OCI-LY7 (cell line): ENCODE measurements around the gene RGS8. TPM values are rescaled to one million over a fixed set of nuclear protein-coding genes. Genes with fewer than 3 reads are reported as not detected.

Source experiments
- BruUV-seq: library from RNA; stranded (reverse); fragments of 400-500 nt; replicated peaks from 2 replicates; lab custom pipeline; 2021; lab: Mats Ljungman, UMichigan
- CTCF ChIA-PET: fragments of 300-600 bp; sonication (Branson Sonifier 250); formaldehyde crosslinking; loops from one replicate; lab custom pipeline; 2022; ENCODE audit warnings: antibody characterized with exemption; ENCODE audit not compliant: unreplicated experiment; lab: Charles Lee
- POLR2A ChIA-PET: fragments of 300-600 bp; sonication (Branson Sonifier 250); formaldehyde crosslinking; loops from one replicate; lab custom pipeline; 2022; ENCODE audit warnings: antibody characterized with exemption; lab: Charles Lee
- DNase-seq: peaks from one replicate; pipeline ENCODE4 v3.0.0-alpha.2; 2015; ENCODE audit warnings: low spot score
- H2AFZ ChIP-seq: fragments of 200-600 bp; sonication (generic), shearing (Covaris generic); 2 replicates; pipeline ENCODE4 v1.6.1; 2014; ENCODE audit warnings: mild to moderate bottlenecking, antibody characterized with exemption, low read length, moderate library complexity
- H3K27ac ChIP-seq: fragments of 200-600 bp; sonication (generic); 2 replicates; pipeline ENCODE4 v1.5.1; 2014; ENCODE audit warnings: mixed run types, low read depth, mild to moderate bottlenecking, moderate library complexity, low read length, inconsistent platforms; ENCODE audit not compliant: poor library complexity, severe bottlenecking
- H3K36me3 ChIP-seq: fragments of 200-600 bp; sonication (generic); 2 replicates; pipeline ENCODE4 v1.6.1; 2014; ENCODE audit warnings: mild to moderate bottlenecking, antibody characterized with exemption, low read length, moderate library complexity, mixed read lengths; ENCODE audit not compliant: insufficient read depth
- H3K4me1 ChIP-seq: fragments of 200-600 bp; sonication (generic); 2 replicates; pipeline ENCODE4 v1.5.1; 2014; ENCODE audit warnings: mild to moderate bottlenecking, low read length; ENCODE audit not compliant: insufficient read depth, poor library complexity, severe bottlenecking
- H3K4me2 ChIP-seq: fragments of 200-600 bp; sonication (generic); 2 replicates; pipeline ENCODE4 v1.6.1; 2014; ENCODE audit warnings: mild to moderate bottlenecking, low read length
- H3K4me3 ChIP-seq: fragments of 200-600 bp; sonication (generic); 2 replicates; pipeline ENCODE4 v1.5.1; 2014; ENCODE audit warnings: mild to moderate bottlenecking, low read depth, low read length; ENCODE audit not compliant: poor library complexity, severe bottlenecking
- H3K79me2 ChIP-seq: fragments of 200-600 bp; sonication (generic); 2 replicates; pipeline ENCODE4 v1.6.1; 2016; ENCODE audit warnings: low read depth, mild to moderate bottlenecking, low read length, moderate library complexity, mixed read lengths; ENCODE audit not compliant: insufficient read depth
- H3K9me2 ChIP-seq: fragments of 200-600 bp; sonication (generic); 2 replicates; pipeline ENCODE4 v1.6.1; 2016; ENCODE audit warnings: mild to moderate bottlenecking, low read length, mixed read lengths; ENCODE audit not compliant: insufficient read depth
- H3K9me3 ChIP-seq: fragments of 200-600 bp; sonication (generic); 2 replicates; pipeline ENCODE4 v1.6.1; 2014; ENCODE audit warnings: mild to moderate bottlenecking, mixed run types, low read length, mixed read lengths
- H4K20me1 ChIP-seq: fragments of 200-600 bp; sonication (generic); 2 replicates; pipeline ENCODE4 v1.6.1; 2014; ENCODE audit warnings: mild to moderate bottlenecking, antibody characterized with exemption, low read length, moderate library complexity, mixed read lengths; ENCODE audit not compliant: insufficient read depth
- EZH2phosphoT487 ChIP-seq: fragments of 200-600 bp; sonication (generic); IDR thresholded peaks from 2 replicates; pipeline ENCODE4 v1.6.1; 2018; ENCODE audit warnings: low read depth, borderline replicate concordance, mild to moderate bottlenecking, mixed run types, antibody characterized with exemption, low read length, moderate library complexity, mixed read lengths
- intact Hi-C: fragments of 100-400 bp; cut with micrococcal nuclease; formaldehyde crosslinking; loops from one replicate; pipeline ENCODE4 v1.10.0; 2022; ENCODE audit not compliant: unreplicated experiment
- total RNA-seq, 2 experiments: library from RNA; depleted of rRNA in 1 of 2; stranded (reverse); fragments of >200 nt in 1 of 2; shearing (Covaris generic) in 1 of 2; gene quantifications; 2 replicates each; pipeline ENCODE4 v1.2.3, GENCODE V29; 2014 to 2022
- TF ChIP-seq, protein P1 (sequence below): fragments of 200-600 bp; sonication (generic); conservative IDR thresholded peaks from 2 replicates; pipeline ENCODE4 v1.5.1; 2014; ENCODE audit warnings: mild to moderate bottlenecking, antibody characterized with exemption, low read length, moderate library complexity, mixed read lengths

Gene RGS8
- total RNA-seq, 2 experiments from 2014 or later = 1.2 TPM; not detected in 1

DNA sequence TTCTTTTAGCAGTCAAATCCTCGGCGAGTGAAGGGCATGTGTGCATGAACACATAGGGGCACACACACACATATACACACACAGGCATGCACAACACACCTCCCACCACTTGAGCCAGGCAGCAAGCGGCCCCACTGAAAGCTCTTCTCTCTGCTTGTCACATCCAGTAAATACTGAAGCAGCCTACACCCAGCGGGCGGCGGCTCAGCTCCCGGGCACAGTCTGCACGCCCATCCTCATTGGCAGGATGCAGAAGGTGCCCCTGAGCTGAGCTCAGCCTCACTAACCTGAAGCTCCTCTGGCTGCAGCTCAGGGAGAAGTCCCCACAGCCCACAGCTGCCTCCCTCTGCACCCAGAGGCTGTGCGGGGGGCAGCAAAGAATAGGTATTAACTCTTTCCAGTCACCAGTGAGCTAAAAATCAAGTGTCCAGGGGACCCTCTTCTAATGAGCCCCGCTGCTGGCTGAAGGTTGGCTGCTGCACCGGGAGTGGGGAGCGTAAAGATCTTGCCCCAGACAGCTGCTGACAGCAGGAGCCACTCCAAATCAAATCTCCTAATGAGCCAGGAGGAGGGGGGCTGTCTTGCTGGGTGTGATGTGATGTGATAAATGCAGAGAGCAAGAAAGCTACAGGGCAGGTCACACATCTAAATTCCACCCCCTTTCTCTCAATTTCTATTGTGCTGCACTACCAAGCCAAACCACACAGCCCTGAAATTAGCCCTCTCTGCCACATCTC is 12.5 kb downstream of the RGS8 start:
- BruUV-seq = no TSS peak
- Histone ChIP-seq H2AFZ (no peak overlapping the region), H3K27ac (no peak overlapping the region), H3K4me2 (peak overlapping the region; percentile 45), H3K36me3 (no peaks in the 10 kb centered on the region), H3K4me3 (no peak overlapping the region), H3K79me2 (no peaks in the 10 kb centered on the region), H4K20me1 (no peaks in the 10 kb centered on the region), H3K9me3 (no peaks in the 10 kb centered on the region), H3K4me1 (peaks cover 59% of the 10 kb centered on the region), H3K9me2 (no peaks in the 10 kb centered on the region)
- ChIA-PET POLR2A (interaction anchor here (1.0 to 6.8 kb wide), 5 partner anchors 9 to 67 kb away, joined by 3 to 69 read pairs (median 3); partner anchors contain the start of gene RGS16), CTCF (interaction anchor here (1.3 to 1.5 kb wide), 2 partner anchors 9 to 24 kb away, joined by 4 to 6 read pairs; no protein-coding TSS in a partner anchor)
- no peak for DNase-seq
- intact Hi-C loops = no loop called here
- TF ChIP-seq, protein P1, sequence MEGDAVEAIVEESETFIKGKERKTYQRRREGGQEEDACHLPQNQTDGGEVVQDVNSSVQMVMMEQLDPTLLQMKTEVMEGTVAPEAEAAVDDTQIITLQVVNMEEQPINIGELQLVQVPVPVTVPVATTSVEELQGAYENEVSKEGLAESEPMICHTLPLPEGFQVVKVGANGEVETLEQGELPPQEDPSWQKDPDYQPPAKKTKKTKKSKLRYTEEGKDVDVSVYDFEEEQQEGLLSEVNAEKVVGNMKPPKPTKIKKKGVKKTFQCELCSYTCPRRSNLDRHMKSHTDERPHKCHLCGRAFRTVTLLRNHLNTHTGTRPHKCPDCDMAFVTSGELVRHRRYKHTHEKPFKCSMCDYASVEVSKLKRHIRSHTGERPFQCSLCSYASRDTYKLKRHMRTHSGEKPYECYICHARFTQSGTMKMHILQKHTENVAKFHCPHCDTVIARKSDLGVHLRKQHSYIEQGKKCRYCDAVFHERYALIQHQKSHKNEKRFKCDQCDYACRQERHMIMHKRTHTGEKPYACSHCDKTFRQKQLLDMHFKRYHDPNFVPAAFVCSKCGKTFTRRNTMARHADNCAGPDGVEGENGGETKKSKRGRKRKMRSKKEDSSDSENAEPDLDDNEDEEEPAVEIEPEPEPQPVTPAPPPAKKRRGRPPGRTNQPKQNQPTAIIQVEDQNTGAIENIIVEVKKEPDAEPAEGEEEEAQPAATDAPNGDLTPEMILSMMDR = no peak
- no peak for TF ChIP-seq EZH2phosphoT487

DNA sequence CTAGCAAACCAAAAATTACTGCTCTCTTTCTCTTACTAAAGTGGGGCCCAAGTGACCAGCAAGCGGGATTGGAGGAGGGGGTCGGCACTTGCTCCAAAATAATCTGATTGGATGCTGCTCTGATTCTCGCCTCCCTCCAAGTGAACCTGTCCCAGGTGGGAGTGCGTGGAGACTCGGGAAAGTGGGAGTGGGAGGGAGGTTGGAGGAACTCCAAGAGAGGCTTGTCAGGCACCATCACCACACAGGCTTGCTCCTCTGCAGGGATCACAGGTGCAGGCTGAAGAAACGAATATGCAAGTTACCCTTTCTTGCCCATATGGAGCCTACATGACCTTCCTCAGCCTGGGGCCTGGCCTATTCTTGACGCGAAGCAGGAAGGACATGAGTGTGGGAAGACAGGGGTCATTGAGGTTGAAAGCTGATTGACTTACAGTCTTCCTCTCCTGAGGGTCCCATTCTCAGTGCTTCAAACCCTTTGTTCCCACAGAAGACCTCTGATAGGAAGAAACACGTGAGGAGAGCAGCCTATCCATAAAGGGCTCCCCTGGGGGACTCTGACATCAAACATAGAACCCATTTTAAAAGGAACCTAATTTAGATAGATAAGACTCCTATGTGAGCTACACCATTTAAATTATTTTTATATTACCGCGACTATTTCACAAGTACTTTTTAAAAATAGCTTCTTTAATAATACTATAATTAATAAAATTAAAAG is 14.2 kb downstream of the RGS8 start:
- BruUV-seq = no TSS peak
- no peak for DNase-seq
- H3K9me3 ChIP-seq = no peaks in the 10 kb centered on the region
- no peaks in the 10 kb centered on the region for H4K20me1 ChIP-seq
- no peak overlapping the region for H3K4me2 ChIP-seq
- H2AFZ ChIP-seq = no peak overlapping the region
- CTCF ChIA-PET = no interaction called here
- H3K4me3 ChIP-seq = no peak overlapping the region
- H3K9me2 ChIP-seq = no peaks in the 10 kb centered on the region
- intact Hi-C loops = no loop called here
- no peaks in the 10 kb centered on the region for H3K79me2 ChIP-seq
- H3K36me3 ChIP-seq = no peaks in the 10 kb centered on the region
- H3K27ac ChIP-seq = no peak overlapping the region
- POLR2A ChIA-PET = interaction anchor here (0.6 to 1.3 kb wide), 4 partner anchors 9 to 67 kb away, joined by 3 to 5 read pairs (median 3); no protein-coding TSS in a partner anchor
- peaks cover 44% of the 10 kb centered on the region for H3K4me1 ChIP-seq
- TF ChIP-seq, protein P1 = no peak
- no peak for TF ChIP-seq EZH2phosphoT487
